DMS114 treated with DMSO at 0.1 percent for 48 hours (cell line): ENCODE data around the gene ERFE.

Experiments
- DNase-seq: peaks from one replicate; lab custom pipeline; 2025; ENCODE audit not compliant: unreplicated experiment; lab: John Stamatoyannopoulos, UW

The ERFE gene

DNA sequence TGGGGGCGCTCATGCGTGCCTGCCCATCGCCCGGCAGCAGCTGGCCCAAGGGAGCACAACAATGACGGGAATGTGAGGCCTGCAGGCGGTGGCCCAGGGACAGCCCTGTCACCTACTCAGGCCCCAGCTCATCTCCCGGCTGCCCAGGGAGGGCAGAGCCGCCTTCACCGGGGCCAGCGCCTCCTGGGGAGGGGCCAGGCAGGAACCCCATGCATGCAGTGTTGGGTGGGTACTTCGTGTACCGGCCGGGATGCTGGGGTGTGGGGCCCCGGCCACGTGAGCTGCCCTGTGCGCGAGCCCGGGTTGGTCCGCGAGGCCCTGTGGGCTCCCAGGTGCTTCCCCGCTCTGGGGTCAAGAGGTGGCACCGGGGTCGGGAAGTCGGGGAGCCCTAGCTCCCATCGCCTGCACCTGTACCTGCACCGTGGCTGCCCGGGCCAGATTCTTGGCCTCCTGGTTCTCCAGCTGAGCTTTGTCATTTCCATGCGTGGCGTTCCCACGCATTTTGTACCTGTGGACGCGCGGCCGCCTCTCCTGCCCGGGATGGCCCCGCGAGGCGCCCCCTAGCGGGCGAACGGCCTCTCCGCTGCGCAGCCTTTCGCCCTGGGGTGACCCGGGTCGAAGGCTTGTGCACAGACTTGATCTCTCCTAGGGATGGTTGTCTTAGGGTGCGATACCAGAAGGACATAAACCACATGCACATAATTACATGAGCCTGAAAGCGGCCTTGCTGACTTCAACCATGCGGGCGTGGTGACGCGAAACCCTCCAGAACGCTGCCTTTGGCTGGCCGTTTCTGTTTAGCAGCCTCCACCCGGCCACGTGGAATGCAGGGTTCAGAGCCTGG is 19.4 kb upstream of the ERFE start:
- no peak for DNase-seq

DNA sequence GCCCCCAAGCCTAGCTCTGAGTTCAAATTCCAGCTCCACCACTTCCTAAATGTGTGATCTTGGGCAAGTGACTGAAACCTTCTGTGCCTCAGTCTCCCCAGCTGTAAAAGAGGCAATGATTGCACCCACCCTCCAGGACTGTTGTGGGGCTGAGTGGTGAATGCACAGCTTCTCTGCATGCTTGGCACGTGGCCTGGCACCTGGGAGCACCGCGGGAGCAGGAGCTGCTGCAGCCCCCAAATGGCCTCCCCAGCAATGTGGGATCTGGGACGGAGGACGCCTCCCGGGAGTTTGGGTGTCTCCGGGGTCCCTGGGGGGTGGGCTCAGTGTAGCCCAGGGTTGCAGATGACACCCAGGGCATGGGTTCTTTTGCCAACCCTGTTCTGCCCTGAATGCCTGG is 18.7 kb upstream of the ERFE start:
- no peak for DNase-seq

DNA sequence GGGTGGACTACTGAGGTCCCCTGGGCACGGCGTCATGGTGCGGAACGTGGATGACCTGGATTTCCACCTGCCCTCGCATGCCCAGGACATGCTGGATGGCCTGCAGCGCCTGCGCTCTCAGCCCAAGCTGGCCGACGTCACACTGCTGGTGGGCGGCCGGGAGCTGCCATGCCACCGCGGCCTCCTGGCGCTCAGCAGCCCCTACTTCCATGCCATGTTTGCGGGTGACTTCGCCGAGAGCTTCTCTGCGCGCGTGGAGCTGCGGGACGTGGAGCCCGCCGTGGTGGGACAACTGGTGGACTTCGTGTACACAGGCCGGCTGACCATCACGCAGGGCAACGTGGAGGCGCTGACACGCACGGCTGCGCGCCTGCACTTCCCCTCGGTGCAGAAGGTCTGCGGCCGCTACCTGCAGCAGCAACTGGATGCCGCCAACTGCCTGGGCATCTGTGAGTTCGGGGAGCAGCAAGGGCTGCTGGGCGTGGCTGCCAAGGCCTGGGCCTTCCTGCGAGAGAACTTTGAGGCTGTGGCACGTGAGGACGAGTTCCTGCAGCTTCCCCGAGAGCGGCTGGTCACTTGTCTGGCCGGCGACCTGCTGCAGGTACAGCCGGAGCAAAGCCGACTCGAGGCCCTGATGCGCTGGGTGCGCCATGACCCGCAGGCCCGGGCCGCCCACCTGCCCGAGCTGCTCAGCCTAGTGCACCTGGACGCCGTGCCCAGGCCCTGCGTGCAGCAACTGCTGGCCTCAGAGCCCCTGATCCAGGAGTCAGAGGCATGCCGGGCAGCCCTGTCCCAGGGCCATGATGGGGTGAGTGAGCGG is 17.8 kb upstream of the ERFE start:
- no peak for DNase-seq

DNA sequence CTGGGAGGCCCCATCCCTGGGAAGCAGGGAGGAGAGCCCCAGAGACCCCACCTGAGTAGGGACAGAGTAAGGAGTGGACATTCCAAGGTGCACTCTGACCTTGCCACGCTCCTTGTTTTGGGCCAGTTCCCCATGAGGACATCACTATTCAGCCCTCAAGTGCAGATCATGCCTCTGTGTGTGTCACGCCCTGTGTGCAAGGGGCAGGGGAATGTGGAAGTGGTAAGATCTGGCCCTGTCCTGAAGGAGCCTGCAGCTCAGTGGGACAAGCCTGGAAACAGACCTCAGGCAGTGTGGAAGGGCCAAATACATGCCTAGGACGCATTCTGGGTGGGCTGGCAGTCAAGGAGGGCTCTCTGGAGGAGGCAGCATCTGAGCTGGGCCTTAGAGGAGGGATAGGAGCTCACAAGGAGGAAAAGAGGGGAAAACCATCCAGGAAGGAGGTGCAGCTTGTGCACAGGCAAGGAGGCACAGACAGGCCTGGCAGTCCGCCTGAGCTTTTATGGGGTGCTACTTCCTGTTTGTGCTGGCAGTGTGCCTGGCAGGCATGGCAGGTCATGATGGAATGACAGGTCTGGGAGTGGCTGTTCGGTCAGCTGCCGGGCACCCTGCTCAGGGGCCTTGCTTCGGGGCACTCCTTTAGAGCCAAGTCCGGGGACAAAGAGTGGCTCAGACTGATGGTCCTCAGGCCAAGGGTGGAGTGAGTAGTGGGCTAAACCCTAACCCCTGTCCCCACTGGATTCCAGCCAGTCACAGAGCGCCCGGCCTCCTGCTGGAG is 17.0 kb upstream of the ERFE start:
- DNase-seq, result no peak

DNA sequence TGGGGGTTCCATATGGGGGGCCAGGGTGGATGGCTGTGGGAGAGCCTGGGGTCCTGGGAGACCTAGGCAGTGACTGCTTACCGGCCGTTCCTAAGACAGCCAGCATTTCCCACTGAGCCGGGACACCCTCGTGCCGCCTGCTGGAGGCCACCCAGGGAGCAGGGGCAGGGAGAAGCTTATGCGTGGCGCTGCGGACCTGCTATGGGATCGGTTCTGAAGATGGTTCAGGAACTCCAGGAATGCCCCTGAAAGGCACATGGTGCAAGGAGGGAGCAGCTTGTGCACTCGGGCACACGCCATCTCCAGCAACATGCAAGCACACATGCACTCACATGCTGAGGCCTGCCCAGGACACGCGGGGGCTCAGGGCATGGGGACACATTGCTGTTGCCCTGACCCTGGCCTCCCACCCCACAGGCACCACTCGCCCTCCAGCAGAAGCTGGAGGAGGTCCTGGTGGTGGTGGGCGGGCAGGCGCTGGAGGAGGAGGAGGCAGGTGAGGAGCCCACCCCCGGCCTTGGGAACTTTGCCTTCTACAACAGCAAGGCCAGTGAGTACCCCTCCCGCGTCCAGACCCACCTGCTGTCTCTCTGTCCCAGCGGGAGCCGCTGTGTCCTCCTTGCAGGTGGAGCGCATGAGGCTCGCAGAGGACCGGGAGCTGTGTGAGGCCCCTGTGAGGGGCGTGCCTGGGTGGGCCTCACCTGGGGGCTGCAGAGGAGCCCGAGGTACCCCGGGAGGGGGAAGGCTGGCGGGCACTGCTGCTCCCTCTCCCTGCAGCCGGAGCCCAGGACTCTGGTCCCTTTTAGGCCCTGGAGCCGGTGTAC is 16.2 kb upstream of the ERFE start:
- DNase-seq, result no peak

DNA sequence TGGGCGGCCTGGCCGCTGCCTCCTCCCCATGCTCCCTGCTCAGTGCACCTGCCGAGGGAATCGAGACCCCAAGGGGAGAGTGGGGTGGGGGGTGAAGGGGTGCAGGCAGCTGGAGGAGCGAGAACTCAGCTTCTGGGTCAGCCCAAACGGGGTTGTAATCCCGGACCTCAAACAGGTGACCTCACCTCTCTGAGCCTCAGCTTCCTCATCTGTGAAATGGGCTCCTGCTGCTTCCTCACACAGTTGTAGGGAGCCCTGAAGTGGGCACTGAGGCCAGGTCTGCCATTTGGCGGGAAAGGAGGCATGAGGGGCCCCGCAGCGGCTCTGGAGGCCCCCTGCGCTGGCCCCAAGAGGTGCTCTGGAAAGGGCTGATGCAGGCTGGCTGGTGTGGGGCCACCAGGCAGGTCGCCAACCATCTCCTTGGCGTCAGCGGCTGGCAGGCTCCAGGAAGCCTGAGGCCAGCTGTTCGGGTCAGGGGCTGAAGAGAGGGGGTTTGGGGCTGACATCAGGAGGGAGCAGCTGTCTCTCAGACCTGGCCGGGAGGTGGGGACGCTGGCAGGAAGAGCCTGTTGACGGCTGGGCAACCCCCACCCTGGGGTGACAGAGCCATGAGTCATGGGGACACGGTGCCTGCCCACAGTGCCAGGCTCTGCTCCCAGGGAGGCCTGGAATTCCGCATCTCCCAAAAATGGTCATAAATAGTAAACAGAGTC is 15.4 kb upstream of the ERFE start:
- DNase-seq, result no peak

DNA sequence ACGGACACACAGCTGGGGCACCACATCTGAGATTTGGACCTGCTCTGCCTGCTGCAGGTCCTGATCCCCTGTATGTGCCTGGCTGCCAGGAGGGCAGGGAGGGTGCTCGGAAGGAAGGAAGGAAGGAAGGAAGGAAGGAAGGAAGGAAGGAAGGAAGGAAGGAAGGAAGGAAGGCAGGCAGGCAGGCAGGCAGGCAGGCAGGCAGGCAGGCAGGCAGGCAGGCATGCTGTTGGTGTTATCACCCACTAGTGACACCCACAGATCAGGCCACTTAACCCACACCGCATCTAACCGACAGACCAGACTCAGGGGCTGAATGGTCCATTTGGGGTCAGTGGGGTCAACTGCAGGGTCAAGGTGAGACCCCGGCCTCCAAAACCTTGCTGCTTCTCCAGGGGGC is 14.5 kb upstream of the ERFE start:
- DNase-seq, result no peak

DNA sequence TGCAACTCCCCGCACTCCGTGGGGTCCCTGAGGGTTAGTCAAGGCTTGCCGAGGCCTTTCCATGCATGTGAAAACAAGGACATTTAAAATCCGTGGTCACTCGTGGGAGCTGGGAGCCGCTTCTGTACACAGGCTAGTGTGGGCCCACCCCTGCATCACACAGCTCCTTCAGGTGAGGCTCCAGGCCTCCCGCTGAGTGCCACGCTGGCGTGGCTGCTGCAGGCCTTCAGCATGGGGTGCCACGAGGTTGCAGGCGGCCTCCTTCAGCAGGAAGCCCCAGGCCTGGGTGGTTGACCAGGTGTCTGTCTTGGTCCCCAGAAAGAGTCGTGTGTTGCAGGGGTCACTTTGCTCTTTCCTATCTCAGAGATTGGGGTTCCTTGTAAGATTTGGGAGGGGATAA is 13.7 kb upstream of the ERFE start:
- DNase-seq, result no peak

DNA sequence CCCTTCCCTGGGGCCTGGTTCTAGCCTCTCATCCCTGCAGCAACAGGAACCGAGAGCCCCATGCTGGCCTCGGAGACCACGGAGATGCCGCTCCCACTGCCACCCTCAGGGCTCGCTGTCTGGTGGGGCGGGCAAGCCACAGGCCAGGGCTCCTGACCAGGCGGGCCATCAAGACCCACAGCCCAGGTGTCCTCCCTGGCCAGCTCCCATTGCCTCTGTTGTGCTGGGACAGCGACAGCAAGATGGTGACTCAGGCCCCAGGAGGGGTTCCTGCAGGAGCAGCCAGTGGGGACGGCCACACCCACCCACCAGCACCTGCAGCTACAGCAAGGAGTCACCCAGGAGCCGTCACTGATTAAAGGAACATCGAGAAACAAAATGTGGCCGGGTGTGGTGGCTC is 12.9 kb upstream of the ERFE start:
- no peak for DNase-seq

DNA sequence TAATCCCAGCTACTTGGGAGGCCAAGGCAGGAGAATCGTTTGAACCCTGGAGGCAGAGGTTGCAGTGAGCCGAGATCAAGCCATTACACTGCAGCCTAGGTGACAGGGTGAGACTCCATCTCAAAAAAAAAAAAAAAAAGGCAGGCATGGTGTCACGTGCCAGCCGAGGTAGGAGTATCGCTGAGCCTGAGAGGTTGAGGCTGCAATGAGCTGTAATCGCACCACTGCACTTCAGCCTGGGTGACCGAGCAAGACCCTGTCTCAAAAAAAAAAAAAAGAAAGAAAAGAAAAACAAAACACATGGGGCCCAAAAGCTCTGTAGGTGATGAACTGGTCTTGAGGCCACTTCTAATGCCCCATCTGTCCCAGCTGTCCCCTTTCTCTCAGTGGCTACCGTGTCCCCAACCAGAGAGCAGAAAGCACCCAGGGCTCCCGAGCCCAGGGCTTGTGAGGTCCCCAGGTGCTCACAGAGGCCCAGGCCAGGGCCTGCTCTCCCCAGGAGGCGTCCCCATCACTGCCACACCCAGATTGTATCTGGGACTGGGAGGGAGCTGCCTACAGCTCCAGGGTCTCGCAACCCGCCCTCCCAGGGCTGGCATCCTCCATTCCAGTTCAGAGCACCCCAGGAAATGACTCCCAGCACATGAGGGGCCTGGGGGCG is 11.8 kb upstream of the ERFE start:
- no peak for DNase-seq

DNA sequence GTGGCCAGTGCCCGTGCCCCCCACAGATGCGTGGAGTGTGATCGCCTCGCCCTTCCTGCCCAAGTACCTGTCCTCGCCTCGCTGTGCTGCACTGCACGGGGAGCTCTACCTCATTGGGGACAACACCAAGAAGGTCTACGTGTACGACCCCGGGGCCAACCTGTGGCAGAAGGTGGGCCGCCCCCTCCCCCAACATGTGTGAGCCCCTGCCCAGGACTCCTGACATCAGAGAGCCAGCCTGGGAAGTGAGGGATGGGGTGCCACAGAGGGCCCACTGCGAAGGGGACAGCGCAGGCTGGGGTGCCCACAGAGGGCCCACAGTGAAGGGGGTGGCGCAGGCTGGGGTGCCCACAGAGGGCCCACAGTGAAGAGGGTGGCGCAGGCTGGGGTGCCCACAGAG is 9.8 kb upstream of the ERFE start:
- DNase-seq, result no peak

DNA sequence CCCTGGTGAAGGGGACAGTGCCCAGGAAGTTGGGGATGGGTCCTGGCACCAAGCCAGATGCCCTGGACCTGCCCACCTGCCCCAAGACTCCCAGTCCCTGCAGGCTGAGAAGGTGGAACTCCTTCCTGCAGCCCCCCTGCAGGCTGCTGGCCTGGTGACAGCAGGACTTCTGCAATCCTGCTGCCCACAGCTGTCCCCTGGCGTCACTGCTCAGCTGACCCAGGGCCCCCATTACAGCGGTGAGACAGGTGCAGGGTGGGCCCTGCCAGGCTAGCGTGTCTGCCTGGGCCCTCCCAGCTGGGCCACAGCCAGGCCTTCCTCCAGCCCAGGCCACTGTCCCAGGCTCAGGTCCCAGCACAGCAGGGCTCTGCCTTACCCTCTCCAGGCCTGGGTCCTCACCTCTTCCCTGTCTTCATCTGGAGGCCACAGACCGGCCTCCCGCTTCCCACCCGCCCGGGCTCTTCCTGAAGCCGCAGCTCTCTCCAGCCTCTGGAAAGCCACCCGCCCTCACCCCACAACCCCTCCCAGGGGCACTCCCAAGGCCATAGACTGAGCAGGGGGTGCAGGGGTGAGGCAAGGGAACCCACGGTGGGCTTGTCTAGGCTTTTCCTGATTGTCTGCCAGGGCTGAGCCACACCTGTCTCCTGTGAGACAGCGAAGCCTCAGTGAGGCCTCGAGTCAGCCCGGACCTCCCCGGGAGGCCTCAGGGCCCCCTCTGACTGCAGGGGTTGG is 8.8 kb upstream of the ERFE start:
- DNase-seq, result no peak

DNA sequence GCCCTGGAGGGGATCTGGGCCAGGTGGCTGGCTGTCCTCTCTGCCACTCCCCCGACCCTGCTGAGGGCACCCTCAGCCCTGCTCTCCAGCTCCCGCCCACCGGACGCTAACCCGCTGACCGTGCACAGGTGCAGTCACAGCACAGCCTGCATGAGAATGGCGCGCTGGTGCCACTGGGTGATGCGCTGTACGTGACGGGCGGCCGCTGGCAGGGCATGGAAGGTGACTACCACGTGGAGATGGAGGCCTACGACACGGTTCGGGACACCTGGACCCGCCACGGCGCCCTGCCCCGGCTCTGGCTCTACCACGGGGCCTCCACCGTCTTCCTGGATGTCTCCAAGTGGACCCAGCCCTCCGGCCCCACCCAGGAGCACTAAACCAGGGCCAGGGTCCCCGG is 8.1 kb upstream of the ERFE start:
- no peak for DNase-seq

DNA sequence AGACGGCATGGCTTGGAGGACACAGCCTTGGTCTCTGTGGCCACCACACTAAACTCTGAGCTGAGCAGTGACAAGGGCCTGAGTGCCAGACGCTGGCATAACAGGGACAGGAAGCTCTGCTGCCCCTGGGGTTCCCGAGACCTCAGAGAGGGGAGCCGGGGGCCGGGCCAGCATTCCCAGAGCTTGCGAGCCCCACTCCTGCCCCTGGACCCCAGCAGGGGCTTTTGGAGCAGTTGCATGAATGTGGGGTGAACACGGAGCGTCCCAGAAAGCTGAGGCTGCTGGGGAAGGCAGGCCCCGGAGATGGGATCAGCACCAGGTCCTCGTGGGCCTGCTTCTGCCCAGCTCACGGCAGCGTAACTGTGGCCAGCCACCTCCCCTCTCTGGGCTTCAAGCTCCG is 7.6 kb upstream of the ERFE start:
- no peak for DNase-seq

DNA sequence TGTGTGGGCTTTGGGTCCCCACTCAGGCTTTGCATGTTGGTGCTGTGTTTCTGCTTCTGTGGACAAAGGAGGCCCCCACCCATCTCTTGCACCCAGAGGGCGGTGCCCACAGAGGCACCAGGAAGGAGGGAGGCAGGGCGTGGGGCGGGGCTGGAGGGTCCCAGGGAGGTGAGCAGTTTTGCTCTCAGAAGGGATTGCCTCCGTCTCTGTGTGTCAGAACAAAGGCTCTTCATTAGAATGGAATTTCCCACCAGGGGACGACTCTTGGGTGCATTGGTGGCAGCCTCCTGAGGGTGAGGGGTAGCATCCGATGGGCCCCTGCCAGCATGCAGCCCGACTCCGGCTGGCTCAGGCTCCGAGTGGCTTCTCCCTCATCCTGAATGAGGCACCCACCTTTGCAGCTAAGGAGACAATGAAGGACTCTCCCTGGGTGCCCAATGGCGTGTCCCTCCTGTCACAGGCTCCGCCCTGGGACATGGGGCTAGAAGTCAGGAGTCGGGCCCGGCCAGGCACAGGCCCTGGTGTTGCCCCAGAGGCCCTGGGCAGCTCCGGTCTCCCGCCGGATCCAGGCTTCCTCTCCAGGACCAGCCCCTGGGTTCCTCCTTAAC is 7.0 kb upstream of the ERFE start:
- no peak for DNase-seq

DNA sequence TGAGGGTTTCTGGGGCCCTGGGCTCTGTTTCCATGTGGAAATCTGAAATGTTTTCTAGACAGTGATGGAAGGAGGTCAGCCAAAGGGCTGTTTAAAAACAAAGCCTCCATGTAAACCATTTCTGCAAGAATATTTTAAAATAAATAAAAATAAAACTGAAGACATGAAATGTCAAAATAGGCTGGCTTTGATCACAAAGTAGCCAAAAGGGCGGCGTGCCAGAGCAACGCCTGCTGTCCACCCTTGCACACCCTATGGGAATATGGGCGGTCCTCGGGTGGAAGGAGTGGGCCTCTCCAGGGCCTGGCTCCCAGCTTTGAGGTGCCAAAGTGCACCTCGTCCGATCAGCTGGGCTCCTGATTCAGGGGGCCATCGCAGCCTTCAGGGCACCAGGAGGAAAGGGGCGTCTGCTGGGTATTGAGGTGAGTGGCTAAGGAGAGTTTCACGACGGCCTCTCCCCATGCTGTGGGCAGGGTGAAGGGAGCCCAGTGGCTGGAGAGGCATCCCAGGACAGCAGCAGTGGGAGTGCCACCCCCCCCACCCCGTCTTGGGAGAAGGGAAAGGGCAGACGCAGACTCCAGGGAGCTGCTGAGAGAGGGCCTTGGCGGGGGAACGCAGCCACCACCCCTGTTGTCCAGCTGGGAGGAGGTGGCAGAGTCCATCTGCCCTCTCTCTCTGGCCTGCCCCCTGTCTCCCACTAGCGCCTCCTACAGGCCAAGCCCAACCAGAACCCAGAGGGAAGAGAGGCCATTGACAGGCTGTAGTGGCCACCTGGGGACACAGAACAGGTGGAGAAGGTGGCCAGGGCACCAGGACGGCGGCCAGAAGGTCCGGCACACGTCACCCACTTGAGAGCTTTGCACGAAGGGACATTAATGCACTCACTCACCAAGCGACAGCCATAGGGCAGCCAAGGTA is 5.7 kb upstream of the ERFE start:
- DNase-seq, result no peak

DNA sequence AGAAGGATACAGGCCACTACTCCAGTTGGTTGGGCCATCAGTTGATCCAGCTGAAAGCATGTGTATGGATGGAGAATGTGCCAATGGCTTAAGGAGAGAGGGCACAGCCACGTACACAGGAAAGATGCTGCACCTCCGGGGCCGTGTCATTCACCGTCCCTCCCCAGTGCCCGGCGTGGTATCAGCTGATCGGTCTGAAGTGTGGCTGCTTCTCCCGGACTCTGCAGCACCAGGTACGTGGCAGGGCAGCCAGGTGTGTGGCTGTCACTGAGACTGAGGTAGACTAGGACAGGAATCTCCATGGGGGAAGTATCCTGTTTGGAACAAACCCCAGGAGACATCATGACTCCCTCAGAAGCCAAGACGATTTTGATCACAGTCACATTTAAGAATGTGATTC is 4.2 kb upstream of the ERFE start:
- no peak for DNase-seq
